ENCODE measurements around the gene ETS1.

GRCh38 chr11:128462189-128462588 is 125.2 kb downstream of the ETS1 start:
- TF ChIP-seq CTCF (IDR thresholded peaks at IDR 0.05) (no peak), POLR2A (IDR thresholded peaks at IDR 0.05) (no peak)

All from Peyer's patch (tissue), 4 donors.